Ishikawa (cell line): ENCODE data around the gene ATP1A4.

Experiments used
- CEBPB ChIP-seq: IDR thresholded peaks from 2 replicates; pipeline ENCODE4 v1.6.1; 2012
- CREB1 ChIP-seq: IDR thresholded peaks from 2 replicates; pipeline ENCODE4 v1.6.1; 2012; ENCODE audit warnings: low read depth
- EGR1 ChIP-seq: IDR thresholded peaks from 2 replicates; pipeline ENCODE4 v1.6.1; 2012
- EP300 ChIP-seq: IDR thresholded peaks from 2 replicates; pipeline ENCODE4 v1.6.1; 2012; ENCODE audit warnings: borderline replicate concordance
- FOXM1 ChIP-seq: IDR thresholded peaks from 2 replicates; pipeline ENCODE4 v1.6.1; 2012; ENCODE audit warnings: low read depth, borderline replicate concordance
- NFIC ChIP-seq: IDR thresholded peaks from 2 replicates; pipeline ENCODE4 v1.6.1; 2012
- RAD21 ChIP-seq: IDR thresholded peaks from 2 replicates; pipeline ENCODE4 v1.6.1; 2012; ENCODE audit warnings: low read depth
- TAF1 ChIP-seq: IDR thresholded peaks from 2 replicates; pipeline ENCODE4 v1.6.1; 2012; ENCODE audit warnings: low read depth, mild to moderate bottlenecking
- TCF12 ChIP-seq: IDR thresholded peaks from 2 replicates; pipeline ENCODE4 v1.6.1; 2012; ENCODE audit warnings: low read depth
- YY1 ChIP-seq: IDR thresholded peaks from 2 replicates; pipeline ENCODE4 v1.6.1; 2012; ENCODE audit warnings: low read depth
- TF ChIP-seq, protein P1 (sequence below): IDR thresholded peaks from 2 replicates; pipeline ENCODE4 v1.6.1; 2012; ENCODE audit warnings: low read depth, mild to moderate bottlenecking

DNA sequence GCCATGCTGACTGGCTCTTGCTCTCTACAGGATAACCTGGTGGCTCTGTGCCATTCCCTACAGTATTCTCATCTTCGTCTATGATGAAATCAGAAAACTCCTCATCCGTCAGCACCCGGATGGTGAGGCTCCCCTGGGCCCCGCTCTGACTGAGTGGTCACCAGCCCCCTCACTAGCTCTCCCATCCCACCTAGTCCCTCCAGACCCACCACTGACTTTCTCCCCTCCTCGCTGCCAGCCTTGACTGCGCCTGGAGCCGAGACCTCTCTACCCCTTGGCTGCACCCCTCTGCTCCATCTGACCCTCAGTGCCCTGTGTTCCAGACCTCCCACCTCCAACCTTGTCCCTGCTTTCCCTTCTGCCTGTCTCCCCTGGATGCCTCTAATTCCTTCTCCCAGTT, 34.8 kb downstream of the ATP1A4 start:
- TF ChIP-seq YY1 (no peak), NFIC (no peak), CEBPB (no peak), TAF1 (no peak), EP300 (no peak), RAD21 (no peak), FOXM1 (no peak), EGR1 (no peak), TCF12 (no peak), CREB1 (no peak)
- TF ChIP-seq, protein P1, sequence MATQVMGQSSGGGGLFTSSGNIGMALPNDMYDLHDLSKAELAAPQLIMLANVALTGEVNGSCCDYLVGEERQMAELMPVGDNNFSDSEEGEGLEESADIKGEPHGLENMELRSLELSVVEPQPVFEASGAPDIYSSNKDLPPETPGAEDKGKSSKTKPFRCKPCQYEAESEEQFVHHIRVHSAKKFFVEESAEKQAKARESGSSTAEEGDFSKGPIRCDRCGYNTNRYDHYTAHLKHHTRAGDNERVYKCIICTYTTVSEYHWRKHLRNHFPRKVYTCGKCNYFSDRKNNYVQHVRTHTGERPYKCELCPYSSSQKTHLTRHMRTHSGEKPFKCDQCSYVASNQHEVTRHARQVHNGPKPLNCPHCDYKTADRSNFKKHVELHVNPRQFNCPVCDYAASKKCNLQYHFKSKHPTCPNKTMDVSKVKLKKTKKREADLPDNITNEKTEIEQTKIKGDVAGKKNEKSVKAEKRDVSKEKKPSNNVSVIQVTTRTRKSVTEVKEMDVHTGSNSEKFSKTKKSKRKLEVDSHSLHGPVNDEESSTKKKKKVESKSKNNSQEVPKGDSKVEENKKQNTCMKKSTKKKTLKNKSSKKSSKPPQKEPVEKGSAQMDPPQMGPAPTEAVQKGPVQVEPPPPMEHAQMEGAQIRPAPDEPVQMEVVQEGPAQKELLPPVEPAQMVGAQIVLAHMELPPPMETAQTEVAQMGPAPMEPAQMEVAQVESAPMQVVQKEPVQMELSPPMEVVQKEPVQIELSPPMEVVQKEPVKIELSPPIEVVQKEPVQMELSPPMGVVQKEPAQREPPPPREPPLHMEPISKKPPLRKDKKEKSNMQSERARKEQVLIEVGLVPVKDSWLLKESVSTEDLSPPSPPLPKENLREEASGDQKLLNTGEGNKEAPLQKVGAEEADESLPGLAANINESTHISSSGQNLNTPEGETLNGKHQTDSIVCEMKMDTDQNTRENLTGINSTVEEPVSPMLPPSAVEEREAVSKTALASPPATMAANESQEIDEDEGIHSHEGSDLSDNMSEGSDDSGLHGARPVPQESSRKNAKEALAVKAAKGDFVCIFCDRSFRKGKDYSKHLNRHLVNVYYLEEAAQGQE = no peak
